ENCODE data around the gene KIF26B.

- TF ChIP-seq CTCF (conservative IDR thresholded peaks at IDR 0.05; ENCODE audit: low read length) (no peak), EZH2phosphoT487 (IDR thresholded peaks at IDR 0.05; ENCODE audit: borderline replicate concordance, low read depth, low read length) (no peak)
Measured at GRCh38 chr1:245188403-245188802, 33.6 kb downstream of the KIF26B start.

All from OCI-LY7 (cell line).